H1 (cell line): ENCODE measurements around the gene SERPINA10. TPM values are rescaled to one million over a fixed set of nuclear protein-coding genes. Genes with fewer than 3 reads are reported as not detected.

Experiments used
- CHD2 ChIP-seq: IDR thresholded peaks from 2 replicates; pipeline ENCODE4 v1.6.1; 2012; ENCODE audit warnings: low read length, improper control_type of control experiment
- CHD7 ChIP-seq: fragments of 300-600 bp; sonication (generic); IDR thresholded peaks from 2 replicates; pipeline ENCODE4 v1.7.1; 2012; ENCODE audit warnings: low read length, moderate library complexity, mild to moderate bottlenecking, inconsistent platforms; ENCODE audit not compliant: insufficient replicate concordance
- FOSL1 ChIP-seq: IDR thresholded peaks from 2 replicates; pipeline ENCODE4 v1.6.1; 2011; ENCODE audit warnings: mild to moderate bottlenecking, low read depth, low read length, moderate library complexity; ENCODE audit not compliant: insufficient read depth
- KDM5A ChIP-seq: fragments of 200-600 bp; IDR thresholded peaks from 2 replicates; pipeline ENCODE4 v1.7.1; 2012; ENCODE audit warnings: mild to moderate bottlenecking, low read length, inconsistent platforms, mixed read lengths
- NRF1 ChIP-seq: IDR thresholded peaks from 2 replicates; pipeline ENCODE4 v1.6.1; 2011; ENCODE audit warnings: mild to moderate bottlenecking, low read depth, low read length, improper control_type of control experiment
- SIRT6 ChIP-seq: IDR thresholded peaks from one replicate; pipeline ENCODE4 v1.7.1; 2012; ENCODE audit warnings: low read length, inconsistent platforms
- TBP ChIP-seq: IDR thresholded peaks from 2 replicates; pipeline ENCODE4 v1.6.1; 2011; ENCODE audit warnings: low read depth, low read length, improper control_type of control experiment
- polyA plus RNA-seq, 7 experiments: library from polyadenylated mRNA; depleted of rRNA in 3 of 7; stranded (reverse) in 5 of 7; unstranded in 2 of 7; fragments of >200 nt in 5 of 7; fragments of 200-250 nt in 2 of 7; gene quantifications; 1 replicate in 5 of 7; 2 replicates in 1 of 7; 4 replicates in 1 of 7; pipeline versions ENCODE4 v1.2.1 to v1.2.3, GENCODE V29; 2011 to 2013; ENCODE audit warnings: missing spikeins in 2 of 7, mixed read lengths in 2 of 7
- total RNA-seq: library from RNA; stranded (reverse); fragmentation: NEBNext Ultra II Directional; extraction: Animal tissue kit (Norgen Biotek cat#: 25700); gene quantifications from 2 replicates; pipeline ENCODE4 v1.2.1, GENCODE V29; 2021
- TF ChIP-seq, protein P1 (sequence below): IDR thresholded peaks from 2 replicates; pipeline ENCODE4 v1.6.1; 2012; ENCODE audit warnings: low read length, inconsistent platforms

The SERPINA10 gene
- total and polyA plus RNA-seq, 2 of the 8 experiments (the other 6 are each of a cell fraction or from before 2014, with no cell fraction given): not detected

- TF ChIP-seq CHD7: no peak
- no peak for TF ChIP-seq FOSL1
- TF ChIP-seq KDM5A: no peak
- TF ChIP-seq, protein P1, sequence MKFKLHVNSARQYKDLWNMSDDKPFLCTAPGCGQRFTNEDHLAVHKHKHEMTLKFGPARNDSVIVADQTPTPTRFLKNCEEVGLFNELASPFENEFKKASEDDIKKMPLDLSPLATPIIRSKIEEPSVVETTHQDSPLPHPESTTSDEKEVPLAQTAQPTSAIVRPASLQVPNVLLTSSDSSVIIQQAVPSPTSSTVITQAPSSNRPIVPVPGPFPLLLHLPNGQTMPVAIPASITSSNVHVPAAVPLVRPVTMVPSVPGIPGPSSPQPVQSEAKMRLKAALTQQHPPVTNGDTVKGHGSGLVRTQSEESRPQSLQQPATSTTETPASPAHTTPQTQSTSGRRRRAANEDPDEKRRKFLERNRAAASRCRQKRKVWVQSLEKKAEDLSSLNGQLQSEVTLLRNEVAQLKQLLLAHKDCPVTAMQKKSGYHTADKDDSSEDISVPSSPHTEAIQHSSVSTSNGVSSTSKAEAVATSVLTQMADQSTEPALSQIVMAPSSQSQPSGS: no peak
- no peak for TF ChIP-seq TBP
- TF ChIP-seq SIRT6: no peak
- no peak for TF ChIP-seq CHD2
- no peak for TF ChIP-seq NRF1
Observed at GRCh38 chr14:94293578-94293924, 483 bp upstream of the SERPINA10 start (continued).
